HG03135 (cell line): ENCODE measurements around the gene FUNDC2.

Experiments
- ATAC-seq: cut with Tn5 transposase; IDR thresholded peaks from one replicate; pipeline ENCODE4 v1.9.1; 2021; ENCODE audit warnings: mild to moderate bottlenecking, moderate library complexity; ENCODE audit not compliant: unreplicated experiment

Gene FUNDC2

DNA sequence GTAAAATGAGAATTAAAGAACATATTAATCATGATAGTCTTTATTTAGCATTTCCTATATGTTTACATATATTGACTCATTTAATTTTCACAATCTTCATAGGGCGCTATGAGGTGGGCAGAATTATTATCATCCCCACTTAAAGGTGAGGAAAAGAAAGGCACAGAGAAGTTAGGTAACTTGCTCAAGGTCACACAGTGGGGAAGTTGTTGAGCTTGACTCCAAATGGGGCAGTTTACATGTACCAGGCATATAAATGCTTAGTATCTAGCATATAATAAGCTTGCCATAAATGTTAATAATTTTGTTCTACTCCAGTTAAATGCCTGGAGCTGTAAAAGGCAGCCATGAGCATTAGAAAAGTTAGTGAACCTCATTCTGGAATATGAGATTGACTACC lies 42.8 kb downstream of the FUNDC2 start:
- no peak for ATAC-seq

- ATAC-seq, result no peak
Measured at GRCh38 chrX:155070038-155070437, 43.4 kb downstream of the FUNDC2 start.

GRCh38 chrX:155070663-155070974 lies 44.0 kb downstream of the FUNDC2 start:
- ATAC-seq, result peak; percentile 26

DNA sequence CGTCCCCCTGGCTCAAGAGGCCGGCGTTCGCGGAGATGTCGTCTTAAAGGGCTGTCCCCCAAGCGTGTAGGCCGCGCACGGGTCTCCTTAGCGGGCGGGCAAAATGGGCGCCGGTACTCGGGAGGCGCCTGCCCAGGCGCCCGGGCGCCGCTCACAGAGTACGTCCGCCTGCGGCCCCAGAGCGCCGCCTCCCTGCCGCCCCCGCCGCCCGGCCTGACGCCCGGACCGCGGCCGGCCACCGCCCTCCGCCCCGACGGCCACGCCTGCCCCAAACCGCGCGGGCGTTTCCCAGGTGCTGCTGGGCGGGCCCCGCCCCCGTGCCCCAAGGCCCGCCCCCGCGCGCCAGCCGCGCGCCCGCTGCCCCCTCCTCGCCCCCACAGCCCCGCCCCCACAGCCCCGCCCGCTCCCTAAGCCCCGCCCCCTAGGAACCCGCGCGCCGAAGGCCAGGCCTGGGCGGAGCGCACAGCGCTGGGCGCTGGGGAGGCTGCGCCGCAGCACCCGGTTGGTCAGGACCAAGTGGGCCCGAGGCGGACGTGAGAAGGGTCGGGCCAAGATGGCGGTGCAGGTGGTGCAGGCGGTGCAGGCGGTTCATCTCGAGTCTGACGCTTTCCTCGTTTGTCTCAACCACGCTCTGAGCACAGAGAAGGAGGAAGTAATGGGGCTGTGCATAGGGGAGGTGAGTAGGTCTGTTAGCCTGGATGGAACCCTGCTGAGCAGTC lies 44.5 kb downstream of the FUNDC2 start, which contains the start of the genes BRCC3, CMC4 and MTCP1:
Gene BRCC3, plus strand, starts transcription at position 534 of the 719 bp plus-strand sequence. Its CDS starts 20 bp downstream, at position 554.
Gene CMC4, minus strand, starts transcription at position 162 of the 719 bp plus-strand sequence. CDS start 7,113 bp downstream, outside the sequence.
Gene MTCP1, minus strand, starts transcription at position 162 of the 719 bp plus-strand sequence. CDS start 5,126 bp downstream, outside the sequence.
- peak; percentile 80 for ATAC-seq

DNA sequence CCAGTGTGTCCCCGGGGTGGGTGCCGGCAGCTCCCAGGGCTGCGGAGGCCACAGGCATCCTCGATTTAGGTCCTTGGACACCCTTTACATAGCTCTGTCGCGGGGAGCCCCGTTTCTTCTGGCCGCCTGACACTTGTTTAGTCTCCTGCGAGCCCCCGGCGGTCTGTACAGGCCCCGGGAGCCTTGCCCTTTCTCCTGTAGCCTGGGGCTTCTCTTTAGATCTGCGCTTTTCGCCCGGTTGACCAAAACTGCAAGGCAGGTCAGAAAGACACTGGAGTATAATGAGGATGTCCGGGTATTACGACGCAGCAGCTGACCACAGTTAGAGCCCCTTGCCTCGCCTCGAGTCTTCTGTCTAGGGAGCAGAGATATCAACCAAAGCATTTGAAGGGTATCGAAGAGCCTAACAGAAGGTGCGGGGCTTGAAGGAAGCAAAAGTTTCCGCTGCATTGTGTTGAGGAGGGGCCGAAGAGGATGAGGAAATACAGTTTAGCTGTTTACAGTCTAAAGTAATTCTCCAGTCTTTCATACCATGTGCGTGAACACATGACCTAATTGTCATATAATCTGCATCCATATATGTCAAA lies 45.1 kb downstream of the FUNDC2 start:
- peak; percentile 17 for ATAC-seq

DNA sequence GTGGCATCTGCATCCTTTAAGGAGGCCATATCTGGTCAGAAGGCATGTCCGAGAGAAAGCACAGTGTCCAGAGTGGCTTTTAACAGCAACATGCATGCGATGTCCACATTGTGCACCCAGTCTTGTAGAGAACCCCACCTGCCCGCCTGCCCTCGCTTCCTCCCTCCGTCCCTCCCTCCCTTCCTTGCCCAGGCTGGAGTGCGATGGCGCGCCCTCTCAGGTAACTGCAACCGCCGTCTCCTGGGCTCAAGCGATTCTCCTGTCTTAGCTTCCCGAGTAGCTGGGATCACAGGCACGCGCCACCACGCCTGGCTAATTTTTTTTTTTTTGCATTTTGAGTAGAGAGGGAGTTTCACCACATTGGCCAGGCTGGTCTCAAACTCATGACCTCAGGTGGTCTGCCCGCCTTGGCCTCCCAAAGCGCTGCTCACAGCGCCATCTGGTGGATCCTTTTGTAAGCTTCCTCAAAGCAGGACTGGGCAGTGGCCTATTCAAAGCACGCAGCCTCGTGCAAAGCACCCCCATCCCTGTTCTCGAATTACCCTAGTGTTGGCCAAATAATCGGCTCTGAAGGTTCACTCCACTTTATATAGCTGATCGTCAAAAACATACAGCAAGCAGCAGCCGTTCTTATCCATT lies 59.7 kb downstream of the FUNDC2 start:
- ATAC-seq, result no peak

DNA sequence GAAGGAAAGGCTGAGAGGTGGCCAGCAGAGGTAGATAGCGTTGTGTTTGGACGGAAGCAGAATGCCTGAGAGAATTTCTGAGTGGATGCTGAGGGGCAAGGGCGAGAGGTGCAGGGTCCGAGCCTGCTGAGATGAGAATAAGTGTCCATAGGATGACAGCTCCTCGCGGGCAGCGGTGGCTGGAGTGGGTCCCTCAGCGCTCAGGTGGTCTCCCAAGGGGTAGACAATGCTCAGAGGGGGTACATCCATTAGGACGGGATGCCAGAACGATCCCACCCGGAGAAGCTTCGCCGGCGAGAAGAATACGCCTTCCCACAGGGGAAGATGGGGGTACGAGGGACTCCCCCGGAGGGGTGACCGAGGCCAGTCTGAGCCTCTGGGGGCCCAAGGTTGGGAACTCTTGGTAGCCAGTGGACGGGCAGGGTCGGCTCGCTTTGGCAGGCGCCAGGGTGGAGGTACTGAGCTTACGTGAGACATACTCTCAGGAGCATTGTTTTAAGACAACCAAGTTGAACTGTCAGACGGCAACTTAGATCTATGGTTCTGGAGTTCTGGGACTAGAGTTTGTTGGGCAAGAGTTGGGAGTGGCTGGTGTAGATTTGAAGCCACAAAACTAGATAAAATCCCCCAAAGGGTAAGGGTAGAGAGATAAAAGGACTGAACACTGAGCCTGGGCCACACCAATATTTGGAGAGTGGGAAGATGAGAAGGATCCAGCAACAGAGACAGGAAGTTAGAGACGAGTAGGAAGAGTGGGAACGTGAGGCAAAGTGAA lies 60.5 kb downstream of the FUNDC2 start:
- no peak for ATAC-seq

GRCh38 chrX:155094468-155095061 lies 67.9 kb downstream of the FUNDC2 start:
- ATAC-seq, result peak; percentile 79

DNA sequence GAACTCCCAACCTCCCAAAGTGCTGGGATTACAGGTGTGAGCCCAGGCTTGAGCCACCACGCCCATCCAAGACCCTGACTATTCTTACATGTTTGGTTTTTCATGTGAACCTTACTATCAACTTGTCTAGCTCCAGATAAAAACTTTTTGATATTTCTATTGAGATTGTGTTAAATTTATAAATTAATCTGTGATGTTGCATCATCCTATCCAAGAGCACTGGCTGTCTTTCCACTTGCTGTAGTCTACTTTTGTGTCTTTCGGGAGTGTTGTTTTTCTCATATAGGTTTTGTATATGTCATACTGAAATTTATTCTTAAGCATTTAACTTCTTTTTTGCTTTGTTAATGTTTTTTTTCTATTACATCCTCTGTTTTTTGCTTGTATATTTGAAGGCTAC lies 79.3 kb downstream of the FUNDC2 start:
- ATAC-seq, result no peak

GRCh38 chrX:155108427-155108826 lies 81.8 kb downstream of the FUNDC2 start:
- ATAC-seq, result no peak
